Measurements from ENCODE around the gene RAP1A. TPM values are rescaled to one million over a fixed set of nuclear protein-coding genes. Genes with fewer than 3 reads are reported as not detected.

The RAP1A gene
- polyA plus RNA-seq, 1 donor (not counting 4 experiments of a cell fraction or from before 2014, with no cell fraction given), result 70.3 TPM

- no peak overlapping the region for H3K9ac ChIP-seq (ENCODE audit: control insufficient read depth, extremely low read depth, insufficient read depth, low read length)
- H4K20me1 ChIP-seq (ENCODE audit: control insufficient read depth, extremely low read depth, insufficient read depth, low read length), result no peaks in the 10 kb centered on the region
- H3K36me3 ChIP-seq (ENCODE audit: control insufficient read depth in 2 of 2, extremely low read depth in 1 of 2, insufficient read depth in 2 of 2, low read length in 2 of 2), result no peaks in the 10 kb centered on the region
- H3K9me1 ChIP-seq (ENCODE audit: control insufficient read depth, extremely low read depth, insufficient read depth, low read length), result no peaks in the 10 kb centered on the region
- no peaks in the 10 kb centered on the region for H3K4me1 ChIP-seq (ENCODE audit: control insufficient read depth, extremely low read depth, insufficient read depth, low read length)
- H3K27ac ChIP-seq (ENCODE audit: control insufficient read depth, insufficient read depth, low read length), result no peak overlapping the region
- H3K79me2 ChIP-seq (ENCODE audit: control insufficient read depth, insufficient read depth, low read length), result no peaks in the 10 kb centered on the region
- H3K4me3 ChIP-seq (ENCODE audit: control insufficient read depth in 2 of 3, extremely low read depth in 1 of 3, insufficient read depth in 2 of 3, low read depth in 1 of 3, low read length in 3 of 3), result no peak overlapping the region
- no peak overlapping the region for H3K4me2 ChIP-seq (ENCODE audit: control insufficient read depth, extremely low read depth, insufficient read depth, low read depth, low read length)
- TF ChIP-seq CTCF (optimal IDR thresholded peaks at IDR 0.05 in 1 of 3, IDR thresholded peaks at IDR 0.05 in 1 of 3, conservative IDR thresholded peaks at IDR 0.05 in 1 of 3; ENCODE audit: extremely low read depth in 1 of 3, insufficient read depth in 2 of 3, low read length in 3 of 3) (no peak), EZH2 (IDR thresholded peaks at IDR 0.05; ENCODE audit: low read length) (no peak)
- no peaks in the 10 kb centered on the region for H3K27me3 ChIP-seq (ENCODE audit: control insufficient read depth, extremely low read depth, insufficient read depth, low read length)
- dilution Hi-C loops (cut with MboI; ENCODE audit: extremely low pct_ligation_motif_present, low sequenced_read_pairs), result no loop called here
- H2AFZ ChIP-seq (ENCODE audit: control insufficient read depth, low read length), result no peak overlapping the region
- no peak for DNase-seq (ENCODE audit: low read depth, low spot score)
- H3K9me3 ChIP-seq (ENCODE audit: control insufficient read depth, low read depth, low read length), result no peaks in the 10 kb centered on the region
- FAIRE-seq, result no peak
These were observed 41.8 kb upstream of the RAP1A start for GRCh38 chr1:111577814-111578213.

GRCh38 chr1:111581166-111581565 lies 38.4 kb upstream of the RAP1A start:
- FAIRE-seq (no peak), DNase-seq (ENCODE audit: low read depth, low spot score) (no peak)
- H3K4me1 ChIP-seq (ENCODE audit: control insufficient read depth, extremely low read depth, insufficient read depth, low read length), result no peaks in the 10 kb centered on the region
- no peak overlapping the region for H3K9ac ChIP-seq (ENCODE audit: control insufficient read depth, extremely low read depth, insufficient read depth, low read length)
- dilution Hi-C loops (cut with MboI; ENCODE audit: extremely low pct_ligation_motif_present, low sequenced_read_pairs), result no loop called here
- no peaks in the 10 kb centered on the region for H3K9me3 ChIP-seq (ENCODE audit: control insufficient read depth, low read depth, low read length)
- H4K20me1 ChIP-seq (ENCODE audit: control insufficient read depth, extremely low read depth, insufficient read depth, low read length), result no peaks in the 10 kb centered on the region
- no peaks in the 10 kb centered on the region for H3K36me3 ChIP-seq (ENCODE audit: control insufficient read depth in 2 of 2, extremely low read depth in 1 of 2, insufficient read depth in 2 of 2, low read length in 2 of 2)
- no peaks in the 10 kb centered on the region for H3K9me1 ChIP-seq (ENCODE audit: control insufficient read depth, extremely low read depth, insufficient read depth, low read length)
- no peak overlapping the region for H3K27ac ChIP-seq (ENCODE audit: control insufficient read depth, insufficient read depth, low read length)
- H3K27me3 ChIP-seq (ENCODE audit: control insufficient read depth, extremely low read depth, insufficient read depth, low read length), result no peaks in the 10 kb centered on the region
- no peak for TF ChIP-seq EZH2 (IDR thresholded peaks at IDR 0.05; ENCODE audit: low read length)
- TF ChIP-seq CTCF (optimal IDR thresholded peaks at IDR 0.05 in 1 of 3, IDR thresholded peaks at IDR 0.05 in 1 of 3, conservative IDR thresholded peaks at IDR 0.05 in 1 of 3; ENCODE audit: extremely low read depth in 1 of 3, insufficient read depth in 2 of 3, low read length in 3 of 3), result no peak
- no peak overlapping the region for H2AFZ ChIP-seq (ENCODE audit: control insufficient read depth, low read length)
- no peak overlapping the region for H3K4me3 ChIP-seq (ENCODE audit: control insufficient read depth in 2 of 3, extremely low read depth in 1 of 3, insufficient read depth in 2 of 3, low read depth in 1 of 3, low read length in 3 of 3)
- no peak overlapping the region for H3K4me2 ChIP-seq (ENCODE audit: control insufficient read depth, extremely low read depth, insufficient read depth, low read depth, low read length)
- H3K79me2 ChIP-seq (ENCODE audit: control insufficient read depth, insufficient read depth, low read length), result no peaks in the 10 kb centered on the region
